ENCODE measurements around the gene SLC25A26.

- TF ChIP-seq CTCF (IDR thresholded peaks at IDR 0.05; ENCODE audit: poor library complexity) (no peak), EZH2 (IDR thresholded peaks at IDR 0.05; ENCODE audit: borderline replicate concordance) (no peak), EZH2phosphoT487 (IDR thresholded peaks at IDR 0.05; ENCODE audit: low read depth, severe bottlenecking, unreplicated experiment) (no peak)
Measured at GRCh38 chr3:66393333-66394005, 172.7 kb downstream of the SLC25A26 start.

All from hepatocyte (in vitro differentiated cells).